Fibroblast of lung (primary cell): Measurements from ENCODE around the gene RAI1. TPM values are rescaled to one million over a fixed set of nuclear protein-coding genes. Genes with fewer than 3 reads are reported as not detected.

Experiments
- DNase-seq, 2 donors: peaks; one replicate each; pipeline versions ENCODE4 v3.0.0 to v3.0.0-alpha.2; 2010; ENCODE audit warnings: low read depth in 2 of 2
- H2AFZ ChIP-seq: 2 replicates; pipeline ENCODE4 v1.5.1; 2012; ENCODE audit warnings: low read length, control low read depth, inconsistent platforms
- H3K27ac ChIP-seq: 2 replicates; pipeline ENCODE4 v1.5.1; 2011; ENCODE audit warnings: low read length, control low read depth; ENCODE audit not compliant: insufficient read depth
- H3K27me3 ChIP-seq: 2 replicates; pipeline ENCODE4 v1.5.1; 2011; ENCODE audit warnings: mild to moderate bottlenecking, low read length; ENCODE audit not compliant: control insufficient read depth, insufficient read depth
- H3K36me3 ChIP-seq: 2 replicates; pipeline ENCODE4 v1.5.1; 2011; ENCODE audit warnings: low read length; ENCODE audit not compliant: control insufficient read depth, insufficient read depth
- H3K4me1 ChIP-seq: 2 replicates; pipeline ENCODE4 v1.5.1; 2011; ENCODE audit warnings: low read length; ENCODE audit not compliant: control insufficient read depth, insufficient read depth; ENCODE audit errors: extremely low read depth
- H3K4me2 ChIP-seq: 2 replicates; pipeline ENCODE4 v1.5.1; 2011; ENCODE audit warnings: low read length, control low read depth; ENCODE audit not compliant: insufficient read depth; ENCODE audit errors: extremely low read depth
- H3K4me3 ChIP-seq, 4 experiments: fragments of 200-600 bp in 1 of 4; sonication (generic) in 1 of 4; replicated peaks in 1 of 4; 2 replicates each; pipeline ENCODE4 v1.5.1; 2011 to 2016; ENCODE audit warnings: low read length in 4 of 4, low read depth in 3 of 4, mild to moderate bottlenecking in 3 of 4, control low read depth in 2 of 4, inconsistent platforms in 1 of 4, mixed read lengths in 1 of 4; ENCODE audit not compliant: insufficient read depth in 1 of 4; ENCODE audit errors: control extremely low read depth in 1 of 4
- H3K79me2 ChIP-seq: 2 replicates; pipeline ENCODE4 v1.5.1; 2012; ENCODE audit warnings: mild to moderate bottlenecking, low read length, inconsistent platforms; ENCODE audit not compliant: control insufficient read depth, insufficient read depth
- H3K9ac ChIP-seq: 2 replicates; pipeline ENCODE4 v1.5.1; 2011; ENCODE audit warnings: mild to moderate bottlenecking, low read length, control low read depth; ENCODE audit not compliant: insufficient read depth
- H3K9me3 ChIP-seq: 2 replicates; pipeline ENCODE4 v1.5.1; 2012; ENCODE audit warnings: low read depth, low read length; ENCODE audit not compliant: control insufficient read depth, insufficient read depth
- H4K20me1 ChIP-seq: 2 replicates; pipeline ENCODE4 v1.5.1; 2011; ENCODE audit warnings: low read length; ENCODE audit not compliant: control insufficient read depth, insufficient read depth; ENCODE audit errors: extremely low read depth
- CTCF ChIP-seq, 2 donors: IDR thresholded peaks in 1 of 2; conservative IDR thresholded peaks in 1 of 2; 1 replicate in 1 of 2; 2 replicates in 1 of 2; pipeline ENCODE4 v1.5.1; 2011 to 2012; ENCODE audit warnings: low read length in 2 of 2, control low read depth in 1 of 2, inconsistent platforms in 1 of 2, low read depth in 1 of 2, mild to moderate bottlenecking in 1 of 2
- EZH2 ChIP-seq: IDR thresholded peaks from 2 replicates; pipeline ENCODE4 v1.5.1; 2012; ENCODE audit warnings: low read length, control low read depth, mild to moderate bottlenecking; ENCODE audit errors: missing control alignments
- polyA plus RNA-seq, 2 donors: library from polyadenylated mRNA; depleted of rRNA in 1 of 2; stranded (reverse) in 1 of 2; unstranded in 1 of 2; fragments of >200 nt; gene quantifications; 2 replicates each; pipeline ENCODE4 v1.2.1, GENCODE V29; 2011 to 2012; ENCODE audit warnings: missing spikeins in 1 of 2
- total RNA-seq: library from RNA; depleted of rRNA; stranded (reverse); fragments of >200 nt; gene quantifications from 2 replicates; pipeline ENCODE4 v1.2.1, GENCODE V29; 2014

The RAI1 gene
- total and polyA plus RNA-seq, 2 donors (not counting 1 experiment from before 2014, with no cell fraction given), result 2.1 to 6.6 TPM

- Histone ChIP-seq H3K27ac (no peak overlapping the region), H3K4me3 (no peak overlapping the region), H3K4me1 (peaks cover 13% of the 10 kb centered on the region), H4K20me1 (no peaks in the 10 kb centered on the region), H3K4me2 (no peak overlapping the region), H3K9ac (no peak overlapping the region), H3K79me2 (peaks cover 81% of the 10 kb centered on the region), H2AFZ (no peak overlapping the region), H3K27me3 (no peaks in the 10 kb centered on the region), H3K36me3 (peaks cover 4% of the 10 kb centered on the region), H3K9me3 (no peaks in the 10 kb centered on the region)
- TF ChIP-seq CTCF (conservative IDR thresholded peaks at IDR 0.05 in 1 of 2, IDR thresholded peaks at IDR 0.05 in 1 of 2; ENCODE audit: low read depth in 1 of 2, low read length in 2 of 2) (no peak), EZH2 (no peak)
- no peak for DNase-seq
Measured at GRCh38 chr17:17830269-17830567, 149.0 kb downstream of the RAI1 start.

- no peaks in the 10 kb centered on the region for H3K9me3 ChIP-seq
- no peaks in the 10 kb centered on the region for H3K27me3 ChIP-seq
- TF ChIP-seq CTCF (conservative IDR thresholded peaks at IDR 0.05 in 1 of 2, IDR thresholded peaks at IDR 0.05 in 1 of 2; ENCODE audit: low read depth in 1 of 2, low read length in 2 of 2), result no peak
- no peak for TF ChIP-seq EZH2
- no peaks in the 10 kb centered on the region for H4K20me1 ChIP-seq
- H3K4me3 ChIP-seq, result no peak overlapping the region
- no peak overlapping the region for H3K27ac ChIP-seq
- no peak for DNase-seq
- H3K36me3 ChIP-seq, result peaks cover 4% of the 10 kb centered on the region
- H3K79me2 ChIP-seq, result peaks cover 86% of the 10 kb centered on the region
- H3K4me2 ChIP-seq, result no peak overlapping the region
- H2AFZ ChIP-seq, result no peak overlapping the region
- no peak overlapping the region for H3K9ac ChIP-seq
- peaks cover 19% of the 10 kb centered on the region for H3K4me1 ChIP-seq
Measured at GRCh38 chr17:17830740-17831207, 149.5 kb downstream of the RAI1 start.

- Histone ChIP-seq H3K9me3 (no peaks in the 10 kb centered on the region), H2AFZ (no peak overlapping the region), H4K20me1 (no peaks in the 10 kb centered on the region), H3K36me3 (peaks cover 4% of the 10 kb centered on the region), H3K27me3 (no peaks in the 10 kb centered on the region), H3K9ac (no peak overlapping the region), H3K4me1 (peaks cover 18% of the 10 kb centered on the region), H3K79me2 (peaks cover 84% of the 10 kb centered on the region), H3K4me2 (no peak overlapping the region), H3K27ac (no peak overlapping the region), H3K4me3 (no peak overlapping the region)
- no peak for DNase-seq
- TF ChIP-seq CTCF (conservative IDR thresholded peaks at IDR 0.05 in 1 of 2, IDR thresholded peaks at IDR 0.05 in 1 of 2; ENCODE audit: low read depth in 1 of 2, low read length in 2 of 2) (no peak), EZH2 (no peak)
Measured at GRCh38 chr17:17831208-17832031, 150.2 kb downstream of the RAI1 start.
